ENCODE data around the gene SDSL.

DNA sequence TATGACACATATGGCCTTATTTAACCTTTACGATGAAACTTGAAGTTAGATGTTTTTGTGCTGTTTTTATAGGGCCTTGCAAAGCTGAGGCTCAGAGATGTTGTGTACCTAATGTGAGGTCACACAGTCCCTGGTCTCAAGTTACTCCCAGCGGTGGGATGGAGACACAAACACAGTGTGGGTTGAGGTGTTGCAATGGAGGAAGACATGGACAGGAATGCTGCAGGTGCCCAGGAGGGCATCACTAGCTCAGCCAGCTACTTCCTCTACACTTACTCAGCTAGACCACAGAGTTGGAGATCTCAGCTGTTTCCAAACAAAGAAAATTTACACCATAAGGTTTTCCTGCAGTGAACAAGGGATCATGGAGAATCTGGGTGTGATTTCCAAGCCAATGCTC lies 34.0 kb downstream of the SDSL start:
- TF ChIP-seq, protein P1, sequence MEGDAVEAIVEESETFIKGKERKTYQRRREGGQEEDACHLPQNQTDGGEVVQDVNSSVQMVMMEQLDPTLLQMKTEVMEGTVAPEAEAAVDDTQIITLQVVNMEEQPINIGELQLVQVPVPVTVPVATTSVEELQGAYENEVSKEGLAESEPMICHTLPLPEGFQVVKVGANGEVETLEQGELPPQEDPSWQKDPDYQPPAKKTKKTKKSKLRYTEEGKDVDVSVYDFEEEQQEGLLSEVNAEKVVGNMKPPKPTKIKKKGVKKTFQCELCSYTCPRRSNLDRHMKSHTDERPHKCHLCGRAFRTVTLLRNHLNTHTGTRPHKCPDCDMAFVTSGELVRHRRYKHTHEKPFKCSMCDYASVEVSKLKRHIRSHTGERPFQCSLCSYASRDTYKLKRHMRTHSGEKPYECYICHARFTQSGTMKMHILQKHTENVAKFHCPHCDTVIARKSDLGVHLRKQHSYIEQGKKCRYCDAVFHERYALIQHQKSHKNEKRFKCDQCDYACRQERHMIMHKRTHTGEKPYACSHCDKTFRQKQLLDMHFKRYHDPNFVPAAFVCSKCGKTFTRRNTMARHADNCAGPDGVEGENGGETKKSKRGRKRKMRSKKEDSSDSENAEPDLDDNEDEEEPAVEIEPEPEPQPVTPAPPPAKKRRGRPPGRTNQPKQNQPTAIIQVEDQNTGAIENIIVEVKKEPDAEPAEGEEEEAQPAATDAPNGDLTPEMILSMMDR (conservative IDR thresholded peaks at IDR 0.05; ENCODE audit: low read depth, low read length), result no peak
- TF ChIP-seq POLR2A (IDR thresholded peaks at IDR 0.05; ENCODE audit: low read depth, low read length) (no peak), RFX5 (IDR thresholded peaks at IDR 0.05; ENCODE audit: low read depth, low read length) (no peak), CEBPB (IDR thresholded peaks at IDR 0.05; ENCODE audit: low read depth, low read length) (no peak), MAFK (IDR thresholded peaks at IDR 0.05; ENCODE audit: low read depth, low read length) (no peak)
